IPS DF 4.7 (cell line): Measurements from ENCODE around the gene GTF2A2.
"Not testable (repeated sequence)": the region's sequence is repeated elsewhere in the genome, so short reads cannot be mapped to it uniquely, and the experiment has no call there.

ENCODE experiments used
- DNase-seq: peaks from one replicate; pipeline ENCODE4 v3.0.0-alpha.2; 2013; ENCODE audit warnings: low spot score; ENCODE audit errors: extremely low read depth

The GTF2A2 gene

DNA sequence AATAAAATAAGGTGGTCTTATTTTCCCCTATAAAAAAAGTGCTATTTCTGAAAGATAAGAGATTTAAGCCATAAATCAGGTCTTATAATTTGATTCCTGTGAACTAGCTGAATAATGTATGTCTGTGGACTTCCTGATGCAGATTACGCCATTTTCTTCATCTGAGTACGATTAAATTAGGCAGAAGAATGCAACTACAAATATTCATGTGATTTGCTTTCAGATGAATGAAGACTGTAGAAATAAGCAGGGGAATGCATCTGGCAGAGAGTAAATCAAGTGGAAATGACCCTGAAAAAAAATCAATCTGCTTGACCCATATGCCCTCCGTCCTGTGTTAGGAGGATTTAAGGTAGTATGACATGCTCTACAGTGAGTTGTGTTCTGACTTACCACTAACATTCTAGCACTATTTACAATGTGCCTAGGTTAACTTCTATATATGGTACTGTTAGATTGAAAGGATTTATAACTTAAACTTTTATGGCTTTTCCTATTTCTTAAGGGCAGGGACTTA is 17.1 kb upstream of the GTF2A2 start:
- no peak for DNase-seq

GRCh38 chr15:59668556-59668955 is 11.2 kb upstream of the GTF2A2 start:
- no peak for DNase-seq

- no peak for DNase-seq
Observed at GRCh38 chr15:59662260-59662659, 4.9 kb upstream of the GTF2A2 start.

GRCh38 chr15:59659366-59659765 is 2.1 kb upstream of the GTF2A2 start:
- DNase-seq = no peak

- DNase-seq = no peak
Observed at GRCh38 chr15:59657635-59658125, 365 bp upstream of the GTF2A2 start.

- DNase-seq = no peak
Observed at GRCh38 chr15:59654046-59654445, 3.3 kb downstream of the GTF2A2 start.

GRCh38 chr15:59649603-59650002 is 7.7 kb downstream of the GTF2A2 start:
- no peak for DNase-seq

GRCh38 chr15:59647085-59647484 is 10.2 kb downstream of the GTF2A2 start:
- no peak for DNase-seq

DNA sequence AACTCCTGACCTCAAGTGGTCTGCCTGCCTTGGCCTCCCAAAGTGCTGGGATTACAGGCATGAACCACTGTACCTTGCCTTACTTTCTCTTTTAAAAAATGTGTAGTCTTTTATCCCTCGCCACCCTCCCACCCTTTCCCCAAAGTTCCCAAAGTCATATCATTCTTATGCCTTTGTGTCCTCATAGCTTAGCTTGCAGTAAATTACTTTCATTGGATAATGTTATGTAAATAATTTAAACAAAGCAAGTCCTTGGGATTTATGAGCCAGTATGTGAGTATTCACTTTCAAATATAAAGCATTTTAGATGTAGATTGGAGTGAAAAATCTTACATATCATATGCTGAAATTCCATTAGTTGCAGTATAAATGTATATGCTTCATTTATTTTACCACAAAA is 11.0 kb downstream of the GTF2A2 start:
- no peak for DNase-seq

DNA sequence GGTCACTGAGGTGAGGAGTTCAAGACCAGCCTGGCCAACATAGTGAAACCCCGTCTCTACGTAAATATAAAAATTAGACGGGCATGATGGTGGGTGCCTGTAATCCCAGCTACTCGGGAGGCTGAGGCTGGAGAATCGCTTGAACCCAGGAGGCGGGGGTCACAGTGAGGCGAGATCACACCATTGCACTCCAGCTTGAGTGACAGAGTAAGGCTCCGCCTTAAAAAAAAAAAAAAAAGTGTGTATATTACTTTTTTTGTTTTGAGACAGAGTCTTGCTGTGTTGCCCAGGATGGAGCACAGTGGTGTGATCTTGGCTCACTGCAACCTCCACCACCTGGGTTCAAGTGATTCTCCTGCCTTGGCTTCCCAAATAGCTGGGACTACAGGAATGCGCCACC is 11.5 kb downstream of the GTF2A2 start:
- DNase-seq = not testable (repeated sequence)

GRCh38 chr15:59644756-59645155 is 12.6 kb downstream of the GTF2A2 start:
- no peak for DNase-seq

GRCh38 chr15:59642351-59642750 is 15.0 kb downstream of the GTF2A2 start:
- DNase-seq = no peak

GRCh38 chr15:59637507-59637906 is 19.8 kb downstream of the GTF2A2 start:
- not testable (repeated sequence) for DNase-seq

DNA sequence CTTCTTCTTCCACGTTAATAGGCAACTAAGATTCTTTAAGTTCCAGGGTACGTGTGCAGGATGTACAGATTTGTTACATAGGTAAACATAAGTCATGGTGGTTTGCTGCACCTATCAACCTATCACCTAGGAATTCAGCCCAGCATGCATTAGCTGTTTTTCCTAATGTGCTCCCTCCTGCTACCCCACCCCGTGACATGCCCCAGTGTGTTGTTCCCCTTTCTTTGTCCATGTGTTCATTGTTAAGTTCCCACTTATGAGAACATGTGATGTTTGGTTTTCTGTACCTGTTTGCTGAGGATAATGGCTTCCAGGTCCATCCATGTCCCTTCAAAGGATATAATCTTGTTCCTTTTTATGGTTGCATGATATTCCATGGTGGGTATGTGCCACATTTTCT is 21.1 kb downstream of the GTF2A2 start:
- no peak for DNase-seq

- peak; percentile 51 for DNase-seq
Observed at GRCh38 chr15:59632714-59633113, 24.6 kb downstream of the GTF2A2 start.

- DNase-seq = peak; percentile 16
Observed at GRCh38 chr15:59622289-59622688, 35.0 kb downstream of the GTF2A2 start.

GRCh38 chr15:59618406-59618805 is 38.9 kb downstream of the GTF2A2 start:
- no peak for DNase-seq

- no peak for DNase-seq
Observed at GRCh38 chr15:59616379-59616778, 40.9 kb downstream of the GTF2A2 start.

GRCh38 chr15:59615661-59616060 is 41.7 kb downstream of the GTF2A2 start:
- no peak for DNase-seq

- DNase-seq = no peak
Observed at GRCh38 chr15:59614153-59614552, 43.2 kb downstream of the GTF2A2 start.

GRCh38 chr15:59611276-59612260 is 45.7 kb downstream of the GTF2A2 start, which contains the start of gene GCNT3:
TSS of gene GCNT3 (plus strand) at chr15:59611783. CDS start at chr15:59618239, 6,456 bp downstream.
- no peak for DNase-seq
